ENCODE data around the gene ANTXR2.
"Not testable (repeated sequence)": the region's sequence is repeated elsewhere in the genome, so short reads cannot be mapped to it uniquely, and the experiment has no call there.

The ANTXR2 gene

GRCh38 chr4:80072744-80073472, at the start of gene ANTXR2:
TSS of gene ANTXR2 (minus strand) at chr4:80073229. CDS start at chr4:80072560, 669 bp downstream.
- DNase-seq (ENCODE audit: extremely low read depth in 1 of 2, low read depth in 1 of 2) = peak in 1 of 2 donors; percentile 49

GRCh38 chr4:80121815-80122214, 48.8 kb upstream of the ANTXR2 start:
- DNase-seq (ENCODE audit: extremely low read depth in 1 of 2, low read depth in 1 of 2) = not testable (repeated sequence)

DNA sequence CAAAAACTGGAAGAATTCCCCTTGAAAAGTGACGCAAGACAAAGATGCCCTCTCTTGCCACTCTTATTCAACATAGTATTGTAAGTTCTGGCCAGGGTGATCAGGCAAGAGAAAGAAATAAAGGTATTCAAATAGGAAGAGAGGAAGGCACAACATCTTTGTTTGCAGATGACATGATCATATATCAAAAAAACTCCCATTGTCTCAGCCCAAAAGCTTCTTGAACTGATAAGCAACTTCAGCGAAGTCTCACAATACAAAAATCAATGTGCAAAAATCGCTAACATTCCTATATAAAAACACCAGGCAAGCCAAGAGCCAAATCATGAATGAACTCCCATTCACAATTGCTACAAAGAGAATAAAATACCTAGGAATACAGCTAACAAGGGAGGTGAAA, 46.6 kb upstream of the ANTXR2 start:
- not testable (repeated sequence) for DNase-seq (ENCODE audit: extremely low read depth in 1 of 2, low read depth in 1 of 2)

- DNase-seq (ENCODE audit: extremely low read depth in 1 of 2, low read depth in 1 of 2) = no peak
Measured at GRCh38 chr4:80116516-80116915, 43.5 kb upstream of the ANTXR2 start.

DNA sequence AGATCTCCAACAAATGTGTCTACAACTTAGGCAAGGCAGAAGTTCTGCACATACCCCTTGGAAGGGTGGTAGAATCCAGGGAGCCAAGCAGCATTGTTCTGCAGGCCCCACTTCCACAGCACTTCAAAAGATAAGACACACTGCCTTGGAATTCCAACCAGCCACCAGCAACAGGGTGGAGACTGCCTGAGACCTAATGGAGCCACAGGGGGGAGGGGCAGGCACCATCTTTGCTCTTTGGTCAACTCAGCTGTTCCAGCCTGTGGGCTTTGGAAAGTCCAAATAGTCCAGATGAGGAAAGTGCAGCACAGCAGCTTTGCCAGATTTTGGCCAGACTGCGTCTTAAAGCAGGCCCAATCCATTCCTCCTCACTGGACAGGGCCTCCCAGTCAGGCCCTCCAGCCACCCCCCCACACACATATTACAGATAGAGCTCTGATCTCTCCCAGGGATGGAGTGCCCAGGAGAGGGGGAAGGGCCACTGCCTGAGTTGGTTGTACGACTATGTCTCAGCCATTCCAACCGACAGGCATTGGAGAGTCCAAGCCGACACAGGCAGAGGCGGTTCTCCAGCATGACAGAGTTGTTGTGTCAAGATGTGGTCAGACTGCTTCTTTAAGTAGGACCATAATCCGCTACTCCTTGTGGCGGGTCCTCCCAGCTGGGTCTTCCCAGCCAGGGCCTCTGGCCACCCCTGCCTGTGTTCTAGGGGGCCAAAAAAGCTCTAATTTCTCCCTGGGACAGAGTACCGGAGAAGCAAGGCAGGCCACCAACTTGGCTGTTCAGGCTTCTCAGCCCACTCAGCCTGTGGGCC, 42.5 kb upstream of the ANTXR2 start:
- no peak for DNase-seq (ENCODE audit: extremely low read depth in 1 of 2, low read depth in 1 of 2)

- DNase-seq (ENCODE audit: extremely low read depth in 1 of 2, low read depth in 1 of 2) = no peak
Measured at GRCh38 chr4:80114732-80115265, 41.8 kb upstream of the ANTXR2 start.

DNA sequence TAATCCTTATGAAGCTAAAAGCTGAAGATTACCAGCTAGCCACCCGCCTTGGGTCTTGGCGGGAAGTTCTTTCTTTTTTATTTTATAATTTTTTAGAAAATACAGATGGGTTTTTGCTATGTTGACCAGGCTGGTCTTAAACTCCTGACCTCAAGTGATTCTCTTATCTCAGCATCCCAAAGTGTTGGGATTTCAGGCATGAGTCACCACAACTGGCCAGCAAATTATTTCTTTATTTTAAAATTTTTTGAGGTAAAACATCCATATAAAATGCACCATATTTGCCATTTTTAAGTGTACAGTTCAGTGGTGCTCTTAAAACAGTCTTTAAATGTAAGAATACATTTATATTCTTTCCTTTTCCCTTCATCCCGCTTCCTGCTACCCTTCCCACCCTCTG, 40.6 kb upstream of the ANTXR2 start:
- DNase-seq (ENCODE audit: extremely low read depth in 1 of 2, low read depth in 1 of 2) = no peak

- no peak for DNase-seq (ENCODE audit: extremely low read depth in 1 of 2, low read depth in 1 of 2)
Measured at GRCh38 chr4:80112236-80112635, 39.2 kb upstream of the ANTXR2 start.

DNA sequence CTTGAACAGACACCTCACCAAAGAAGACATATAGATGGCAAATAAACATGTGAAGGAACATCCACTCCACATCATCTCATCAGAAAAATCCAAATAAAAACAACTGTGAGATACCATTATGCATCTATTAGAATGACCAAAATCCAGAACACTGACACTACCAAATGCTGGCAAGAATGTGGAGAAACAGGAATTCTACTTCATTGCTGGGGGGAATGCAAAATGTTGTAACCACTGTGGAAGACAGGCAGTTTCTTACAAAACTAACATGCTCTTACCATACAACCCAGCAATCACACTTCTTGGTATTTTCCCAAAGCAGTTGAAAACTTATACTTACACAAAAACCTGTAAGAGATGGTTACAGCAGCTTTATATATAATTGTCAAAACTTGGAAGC, 38.2 kb upstream of the ANTXR2 start:
- no peak for DNase-seq (ENCODE audit: extremely low read depth in 1 of 2, low read depth in 1 of 2)

GRCh38 chr4:80107374-80107773, 34.3 kb upstream of the ANTXR2 start:
- DNase-seq (ENCODE audit: extremely low read depth in 1 of 2, low read depth in 1 of 2) = no peak

- DNase-seq (ENCODE audit: extremely low read depth in 1 of 2, low read depth in 1 of 2) = no peak
Measured at GRCh38 chr4:80104927-80105326, 31.9 kb upstream of the ANTXR2 start.

GRCh38 chr4:80103629-80104028, 30.6 kb upstream of the ANTXR2 start:
- DNase-seq (ENCODE audit: extremely low read depth in 1 of 2, low read depth in 1 of 2) = no peak

DNA sequence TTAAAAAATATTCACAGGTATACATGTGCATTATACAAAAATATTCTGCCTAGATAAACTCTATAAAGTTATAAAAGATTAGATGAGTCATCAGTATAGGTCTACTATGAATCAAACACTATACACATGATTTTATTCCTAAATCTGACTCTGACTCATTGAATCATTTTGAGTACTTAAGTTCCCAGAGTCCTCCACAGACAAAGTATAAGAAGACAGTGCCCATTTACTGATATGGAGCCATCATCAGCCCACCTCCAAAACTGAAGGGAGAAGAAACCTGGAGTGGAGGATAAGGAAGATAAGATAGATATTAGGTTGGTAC, 28.7 kb upstream of the ANTXR2 start:
- DNase-seq (ENCODE audit: extremely low read depth in 1 of 2, low read depth in 1 of 2) = no peak

GRCh38 chr4:80101071-80101791, 28.2 kb upstream of the ANTXR2 start:
- no peak for DNase-seq (ENCODE audit: extremely low read depth in 1 of 2, low read depth in 1 of 2)

- DNase-seq (ENCODE audit: extremely low read depth in 1 of 2, low read depth in 1 of 2) = no peak
Measured at GRCh38 chr4:80099671-80100070, 26.6 kb upstream of the ANTXR2 start.

DNA sequence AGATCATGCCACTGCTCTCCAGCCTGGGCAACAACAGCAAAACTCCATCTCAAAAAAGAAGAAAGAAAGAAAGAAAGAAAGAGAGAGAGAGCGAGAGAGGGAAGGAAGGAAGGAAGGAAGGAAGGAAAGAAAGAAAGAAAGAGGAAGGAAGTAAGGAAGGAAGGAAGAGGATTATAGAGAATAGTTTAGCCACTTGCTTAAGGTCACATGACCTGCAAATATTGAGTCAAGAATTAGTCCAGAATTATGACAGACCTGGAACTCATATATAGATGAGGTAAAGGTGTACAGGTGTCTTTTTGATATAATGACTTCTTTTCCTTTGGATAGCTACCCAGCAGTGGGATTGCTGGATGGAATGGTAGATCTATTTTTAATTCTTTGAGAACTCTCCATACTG, 25.6 kb upstream of the ANTXR2 start:
- DNase-seq (ENCODE audit: extremely low read depth in 1 of 2, low read depth in 1 of 2) = no peak

DNA sequence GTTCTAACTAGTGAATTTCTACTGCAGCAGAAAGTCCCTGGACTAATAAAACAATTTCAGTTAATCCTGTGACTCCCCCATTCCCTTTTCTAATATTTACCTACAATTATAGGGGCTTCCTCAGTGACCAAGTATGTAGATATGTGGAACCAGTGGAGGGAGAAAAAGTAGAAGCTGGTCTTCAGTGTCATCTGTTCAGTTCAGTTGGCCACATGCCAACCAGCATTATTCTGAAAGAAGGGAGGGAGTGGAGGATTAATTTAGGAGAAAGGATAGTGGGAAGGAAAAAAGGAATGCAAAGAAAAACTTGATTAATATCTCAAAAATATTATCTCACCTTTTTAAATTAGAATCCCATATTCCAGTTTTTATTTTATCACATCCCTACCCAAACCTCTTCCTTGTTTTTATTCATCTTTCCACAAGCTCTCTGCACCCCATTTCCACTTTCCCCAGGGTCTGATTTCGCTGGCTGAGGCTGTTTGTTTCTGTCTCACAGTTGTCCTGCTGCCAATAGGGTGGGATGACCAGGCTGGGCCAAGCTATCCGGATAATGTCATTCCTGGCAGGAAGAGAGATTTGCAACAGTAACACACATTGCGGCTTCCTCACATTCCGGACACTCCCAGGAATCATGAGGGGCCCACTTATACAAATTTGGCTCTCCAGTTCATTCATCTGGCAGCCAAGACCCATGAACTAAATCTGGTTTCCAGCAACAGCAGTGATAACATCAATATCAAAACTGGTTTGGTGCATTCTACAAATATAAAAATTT, 24.6 kb upstream of the ANTXR2 start:
- no peak for DNase-seq (ENCODE audit: extremely low read depth in 1 of 2, low read depth in 1 of 2)

DNA sequence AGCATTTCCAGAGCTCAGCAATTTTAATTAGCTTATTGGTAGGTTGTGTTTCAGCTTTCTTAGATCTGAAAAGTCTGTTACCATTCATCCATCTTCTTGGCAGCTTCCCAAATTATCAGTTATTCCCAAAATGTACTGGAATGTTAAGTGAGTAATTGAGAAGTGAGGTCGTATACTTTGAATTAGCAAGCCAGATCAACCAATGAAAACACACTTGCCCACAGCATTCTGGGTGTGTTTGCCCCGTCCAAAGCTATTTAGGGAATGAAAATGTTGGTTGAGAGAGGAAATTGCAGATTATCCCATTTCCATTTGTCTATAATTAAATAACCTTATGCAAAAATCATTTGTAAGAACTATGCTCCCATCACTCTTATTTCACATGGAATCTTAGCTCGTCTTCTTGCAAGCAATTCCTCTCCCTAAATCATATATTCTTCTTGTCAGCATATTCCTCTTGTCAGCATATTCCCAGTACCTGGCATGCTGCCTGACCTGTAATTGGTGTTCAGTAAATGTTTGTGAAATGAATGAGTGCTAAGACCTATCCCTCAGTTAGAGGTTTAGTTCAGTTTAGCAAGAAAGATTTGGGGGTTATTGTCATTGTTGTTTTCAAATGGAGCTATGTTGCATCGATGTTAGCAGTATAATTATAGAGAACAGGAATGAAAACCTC, 23.3 kb upstream of the ANTXR2 start:
- DNase-seq (ENCODE audit: extremely low read depth in 1 of 2, low read depth in 1 of 2) = no peak

GRCh38 chr4:80094191-80094590, 21.2 kb upstream of the ANTXR2 start:
- DNase-seq (ENCODE audit: extremely low read depth in 1 of 2, low read depth in 1 of 2) = no peak

DNA sequence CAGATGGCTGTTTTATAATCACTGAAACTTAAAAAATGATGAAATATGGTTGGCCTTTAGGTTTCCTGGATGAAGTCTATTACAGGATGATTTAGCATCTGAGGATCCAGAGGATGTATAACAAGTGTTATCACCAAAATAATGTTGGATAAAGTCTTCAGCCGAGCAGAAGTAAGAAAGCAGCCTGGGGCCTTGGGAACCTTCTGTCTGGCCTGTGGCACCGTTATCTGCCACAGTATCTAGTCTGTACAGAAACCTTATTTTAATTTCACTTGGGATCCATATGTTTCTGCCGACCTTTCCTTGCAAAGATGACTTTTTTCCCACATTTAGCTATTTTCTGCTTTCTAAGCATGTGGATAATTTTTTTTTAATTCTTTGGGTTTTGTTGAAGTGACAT, 20.5 kb upstream of the ANTXR2 start:
- no peak for DNase-seq (ENCODE audit: extremely low read depth in 1 of 2, low read depth in 1 of 2)

Data from activated CD8-positive, alpha-beta memory T cell treated with anti-CD3 and anti-CD28 coated beads for 1 hour (primary cell).